OCI-LY7 (cell line): ENCODE measurements around the gene ITLN2. TPM values are rescaled to one million over a fixed set of nuclear protein-coding genes. Genes with fewer than 3 reads are reported as not detected.
"Not testable (repeated sequence)": the region's sequence is repeated elsewhere in the genome, so short reads cannot be mapped to it uniquely, and the experiment has no call there.

ENCODE experiments used
- BruUV-seq: library from RNA; stranded (reverse); fragments of 400-500 nt; replicated peaks from 2 replicates; lab custom pipeline; 2021; lab: Mats Ljungman, UMichigan
- CTCF ChIA-PET: fragments of 300-600 bp; sonication (Branson Sonifier 250); formaldehyde crosslinking; loops from one replicate; lab custom pipeline; 2022; ENCODE audit warnings: antibody characterized with exemption; ENCODE audit not compliant: unreplicated experiment; lab: Charles Lee
- POLR2A ChIA-PET: fragments of 300-600 bp; sonication (Branson Sonifier 250); formaldehyde crosslinking; loops from one replicate; lab custom pipeline; 2022; ENCODE audit warnings: antibody characterized with exemption; lab: Charles Lee
- DNase-seq: peaks from one replicate; pipeline ENCODE4 v3.0.0-alpha.2; 2015; ENCODE audit warnings: low spot score
- H2AFZ ChIP-seq: fragments of 200-600 bp; sonication (generic), shearing (Covaris generic); 2 replicates; pipeline ENCODE4 v1.6.1; 2014; ENCODE audit warnings: mild to moderate bottlenecking, antibody characterized with exemption, low read length, moderate library complexity
- H3K27ac ChIP-seq: fragments of 200-600 bp; sonication (generic); 2 replicates; pipeline ENCODE4 v1.5.1; 2014; ENCODE audit warnings: mixed run types, low read depth, mild to moderate bottlenecking, moderate library complexity, low read length, inconsistent platforms; ENCODE audit not compliant: poor library complexity, severe bottlenecking
- H3K36me3 ChIP-seq: fragments of 200-600 bp; sonication (generic); 2 replicates; pipeline ENCODE4 v1.6.1; 2014; ENCODE audit warnings: mild to moderate bottlenecking, antibody characterized with exemption, low read length, moderate library complexity, mixed read lengths; ENCODE audit not compliant: insufficient read depth
- H3K4me1 ChIP-seq: fragments of 200-600 bp; sonication (generic); 2 replicates; pipeline ENCODE4 v1.5.1; 2014; ENCODE audit warnings: mild to moderate bottlenecking, low read length; ENCODE audit not compliant: insufficient read depth, poor library complexity, severe bottlenecking
- H3K4me2 ChIP-seq: fragments of 200-600 bp; sonication (generic); 2 replicates; pipeline ENCODE4 v1.6.1; 2014; ENCODE audit warnings: mild to moderate bottlenecking, low read length
- H3K4me3 ChIP-seq: fragments of 200-600 bp; sonication (generic); 2 replicates; pipeline ENCODE4 v1.5.1; 2014; ENCODE audit warnings: mild to moderate bottlenecking, low read depth, low read length; ENCODE audit not compliant: poor library complexity, severe bottlenecking
- H3K79me2 ChIP-seq: fragments of 200-600 bp; sonication (generic); 2 replicates; pipeline ENCODE4 v1.6.1; 2016; ENCODE audit warnings: low read depth, mild to moderate bottlenecking, low read length, moderate library complexity, mixed read lengths; ENCODE audit not compliant: insufficient read depth
- H3K9me2 ChIP-seq: fragments of 200-600 bp; sonication (generic); 2 replicates; pipeline ENCODE4 v1.6.1; 2016; ENCODE audit warnings: mild to moderate bottlenecking, low read length, mixed read lengths; ENCODE audit not compliant: insufficient read depth
- H3K9me3 ChIP-seq: fragments of 200-600 bp; sonication (generic); 2 replicates; pipeline ENCODE4 v1.6.1; 2014; ENCODE audit warnings: mild to moderate bottlenecking, mixed run types, low read length, mixed read lengths
- H4K20me1 ChIP-seq: fragments of 200-600 bp; sonication (generic); 2 replicates; pipeline ENCODE4 v1.6.1; 2014; ENCODE audit warnings: mild to moderate bottlenecking, antibody characterized with exemption, low read length, moderate library complexity, mixed read lengths; ENCODE audit not compliant: insufficient read depth
- CTCF ChIP-seq: fragments of 200-600 bp; sonication (generic); conservative IDR thresholded peaks from 2 replicates; pipeline ENCODE4 v1.5.1; 2014; ENCODE audit warnings: mild to moderate bottlenecking, antibody characterized with exemption, low read length, moderate library complexity, mixed read lengths
- EZH2phosphoT487 ChIP-seq: fragments of 200-600 bp; sonication (generic); IDR thresholded peaks from 2 replicates; pipeline ENCODE4 v1.6.1; 2018; ENCODE audit warnings: low read depth, borderline replicate concordance, mild to moderate bottlenecking, mixed run types, antibody characterized with exemption, low read length, moderate library complexity, mixed read lengths
- intact Hi-C: fragments of 100-400 bp; cut with micrococcal nuclease; formaldehyde crosslinking; loops from one replicate; pipeline ENCODE4 v1.10.0; 2022; ENCODE audit not compliant: unreplicated experiment
- total RNA-seq, 2 experiments: library from RNA; depleted of rRNA in 1 of 2; stranded (reverse); fragments of >200 nt in 1 of 2; shearing (Covaris generic) in 1 of 2; gene quantifications; 2 replicates each; pipeline ENCODE4 v1.2.3, GENCODE V29; 2014 to 2022

Gene ITLN2
- total RNA-seq, 2 experiments from 2014 or later: not detected

GRCh38 chr1:160935527-160936258, 18.9 kb downstream of the ITLN2 start:
- BruUV-seq: no TSS peak
- Histone ChIP-seq H3K9me3 (peaks cover 4% of the 10 kb centered on the region; the same call in 1 of the 2 replicates), H3K36me3 (no peaks in the 10 kb centered on the region), H3K27ac (no peak overlapping the region), H3K4me1 (no peaks in the 10 kb centered on the region), H3K4me2 (no peak overlapping the region), H3K79me2 (no peaks in the 10 kb centered on the region), H3K4me3 (no peak overlapping the region), H3K9me2 (no peaks in the 10 kb centered on the region), H4K20me1 (no peaks in the 10 kb centered on the region), H2AFZ (no peak overlapping the region)
- intact Hi-C loops: no loop called here
- ChIA-PET POLR2A (interaction anchor here (0.6 kb wide), 2 partner anchors 9 to 50 kb away, joined by 3 read pairs; no protein-coding TSS in a partner anchor), CTCF (interaction anchor here (0.9 kb wide), 1 partner anchor 16 kb away, joined by 3 read pairs; no protein-coding TSS in a partner anchor)
- TF ChIP-seq EZH2phosphoT487 (no peak), CTCF (no peak)
- DNase-seq: no peak

- H3K9me2 ChIP-seq, H3K36me3 ChIP-seq, H3K4me1 ChIP-seq, intact Hi-C loops, DNase-seq, CTCF ChIA-PET, POLR2A ChIA-PET, H3K79me2 ChIP-seq, H3K9me3 ChIP-seq, H3K27ac ChIP-seq, H3K4me2 ChIP-seq, H3K4me3 ChIP-seq, H2AFZ ChIP-seq, BruUV-seq, H4K20me1 ChIP-seq: not testable (repeated sequence)
Observed at GRCh38 chr1:160933305-160933704, 21.3 kb downstream of the ITLN2 start.

- H3K4me1 ChIP-seq: no peaks in the 10 kb centered on the region
- ChIA-PET CTCF (no interaction called here), POLR2A (interaction anchor here (0.6 to 0.8 kb wide), 2 partner anchors 254 to 681 kb away, joined by 3 read pairs; no protein-coding TSS in a partner anchor)
- H3K79me2 ChIP-seq: no peaks in the 10 kb centered on the region
- no peak overlapping the region for H2AFZ ChIP-seq
- H3K9me2 ChIP-seq: no peaks in the 10 kb centered on the region
- intact Hi-C loops: no loop called here
- no peak overlapping the region for H3K27ac ChIP-seq
- no peak overlapping the region for H3K4me2 ChIP-seq
- no peaks in the 10 kb centered on the region for H3K36me3 ChIP-seq
- no peak for TF ChIP-seq EZH2phosphoT487
- TF ChIP-seq CTCF: no peak
- no peak for DNase-seq
- no TSS peak for BruUV-seq
- H3K9me3 ChIP-seq: peaks cover 7% of the 10 kb centered on the region; the same call in 1 of the 2 replicates
- H4K20me1 ChIP-seq: no peaks in the 10 kb centered on the region
- no peak overlapping the region for H3K4me3 ChIP-seq
Observed at GRCh38 chr1:160925652-160926244, 28.9 kb downstream of the ITLN2 start.
